ENCODE measurements around the gene RBM45.

RBM45 gene

DNA sequence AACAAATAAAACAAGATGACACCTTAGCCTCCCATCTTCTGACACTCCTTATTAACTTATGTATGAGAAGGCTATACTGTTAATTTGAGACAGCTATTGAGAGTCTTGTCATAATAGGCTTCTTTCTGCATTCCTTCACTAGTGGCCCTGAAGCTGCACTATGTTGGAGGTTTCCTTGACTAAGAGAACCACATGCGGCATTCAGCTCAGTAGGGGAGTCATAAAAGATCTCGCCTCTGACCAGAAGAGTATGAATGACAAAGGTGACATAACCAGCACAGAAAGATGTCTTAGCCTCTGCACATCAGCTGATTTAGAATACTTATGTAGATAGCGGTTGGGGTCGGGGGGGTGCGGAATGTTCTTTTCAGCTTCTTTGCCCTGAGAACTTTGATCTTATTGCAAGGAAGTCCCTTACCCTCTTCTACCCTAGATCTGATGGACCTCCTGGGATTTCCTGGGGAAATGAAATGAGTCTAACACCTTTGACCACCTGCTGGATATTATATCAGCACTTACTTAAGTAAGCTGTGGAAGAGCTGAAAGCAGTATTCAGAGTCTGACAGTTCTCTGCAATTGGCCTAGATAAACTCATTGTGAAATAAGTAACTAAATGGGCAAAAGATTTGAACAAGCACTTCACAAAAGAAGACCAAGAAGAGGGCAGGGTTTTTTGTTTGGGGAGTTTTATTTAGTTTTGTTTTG lies 24.2 kb downstream of the RBM45 start:
- H3K9ac ChIP-seq (ENCODE audit: low read depth, low read length, poor library complexity, severe bottlenecking): no peak overlapping the region
- H3K9me2 ChIP-seq (replicated peaks; ENCODE audit: low read depth, low read length): no peaks in the 10 kb centered on the region
- no peaks in the 10 kb centered on the region for H3K4me1 ChIP-seq (ENCODE audit: insufficient read depth, low read length, poor library complexity, severe bottlenecking)
- H2AFZ ChIP-seq (ENCODE audit: low read length): no peak overlapping the region
- no peaks in the 10 kb centered on the region for H4K20me1 ChIP-seq (ENCODE audit: insufficient read depth, low read length, poor library complexity, severe bottlenecking)
- no peak for TF ChIP-seq EZH2phosphoT487 (IDR thresholded peaks at IDR 0.05; ENCODE audit: borderline replicate concordance)
- TF ChIP-seq, protein P1, sequence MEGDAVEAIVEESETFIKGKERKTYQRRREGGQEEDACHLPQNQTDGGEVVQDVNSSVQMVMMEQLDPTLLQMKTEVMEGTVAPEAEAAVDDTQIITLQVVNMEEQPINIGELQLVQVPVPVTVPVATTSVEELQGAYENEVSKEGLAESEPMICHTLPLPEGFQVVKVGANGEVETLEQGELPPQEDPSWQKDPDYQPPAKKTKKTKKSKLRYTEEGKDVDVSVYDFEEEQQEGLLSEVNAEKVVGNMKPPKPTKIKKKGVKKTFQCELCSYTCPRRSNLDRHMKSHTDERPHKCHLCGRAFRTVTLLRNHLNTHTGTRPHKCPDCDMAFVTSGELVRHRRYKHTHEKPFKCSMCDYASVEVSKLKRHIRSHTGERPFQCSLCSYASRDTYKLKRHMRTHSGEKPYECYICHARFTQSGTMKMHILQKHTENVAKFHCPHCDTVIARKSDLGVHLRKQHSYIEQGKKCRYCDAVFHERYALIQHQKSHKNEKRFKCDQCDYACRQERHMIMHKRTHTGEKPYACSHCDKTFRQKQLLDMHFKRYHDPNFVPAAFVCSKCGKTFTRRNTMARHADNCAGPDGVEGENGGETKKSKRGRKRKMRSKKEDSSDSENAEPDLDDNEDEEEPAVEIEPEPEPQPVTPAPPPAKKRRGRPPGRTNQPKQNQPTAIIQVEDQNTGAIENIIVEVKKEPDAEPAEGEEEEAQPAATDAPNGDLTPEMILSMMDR (conservative IDR thresholded peaks at IDR 0.05; ENCODE audit: low read length): no peak
- H3K4me3 ChIP-seq (ENCODE audit: low read length, poor library complexity, severe bottlenecking): no peak overlapping the region
- H3K79me2 ChIP-seq (ENCODE audit: insufficient read depth, low read length): no peaks in the 10 kb centered on the region
- H3K36me3 ChIP-seq (ENCODE audit: insufficient read depth, low read length): no peaks in the 10 kb centered on the region
- no peak overlapping the region for H3K4me2 ChIP-seq (ENCODE audit: low read depth, low read length, poor library complexity, severe bottlenecking)
- no peaks in the 10 kb centered on the region for H3K9me3 ChIP-seq (ENCODE audit: insufficient read depth, low read depth, low read length)
- no peaks in the 10 kb centered on the region for H3F3A ChIP-seq (ENCODE audit: low read depth)
- no peaks in the 10 kb centered on the region for H3K27me3 ChIP-seq (ENCODE audit: insufficient read depth, low read length, poor library complexity, severe bottlenecking)

DNA sequence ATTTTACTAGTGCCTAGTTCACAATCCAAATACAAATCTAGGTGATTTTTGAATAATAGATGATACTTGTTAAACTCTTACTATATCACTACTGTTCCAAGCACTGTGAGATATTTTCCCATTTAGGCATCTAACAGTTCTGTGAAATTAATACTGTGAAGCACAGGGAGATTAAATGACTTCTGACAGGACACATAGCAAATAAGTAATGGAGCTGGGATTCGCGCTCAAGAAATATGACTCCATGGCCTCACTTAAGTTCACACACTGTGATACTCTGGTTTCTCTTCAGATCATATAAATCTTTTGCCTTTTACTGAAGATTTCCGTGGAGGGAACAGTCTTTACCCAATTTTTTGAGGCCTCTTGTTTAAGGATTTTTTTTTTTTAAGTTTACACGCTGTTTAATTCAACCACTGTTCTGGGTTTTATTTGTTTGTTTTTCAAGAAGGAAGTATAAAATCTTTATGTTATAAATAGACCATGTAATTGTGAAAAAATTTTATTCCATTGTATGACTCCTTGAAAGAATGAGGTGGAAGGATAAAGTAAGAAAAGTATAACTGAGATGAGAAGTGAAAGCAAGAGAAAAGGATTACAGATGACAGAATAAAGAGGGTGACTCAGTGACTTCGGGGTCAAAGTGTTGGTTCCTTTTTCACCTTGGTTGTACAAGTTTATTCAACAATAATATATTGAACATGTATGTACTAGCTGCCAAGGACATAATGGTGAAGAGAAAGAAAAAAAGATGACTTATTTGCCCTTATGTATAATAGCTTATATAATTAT lies 30.2 kb downstream of the RBM45 start:
- Histone ChIP-seq H3K4me1 (ENCODE audit: insufficient read depth, low read length, poor library complexity, severe bottlenecking) (no peaks in the 10 kb centered on the region), H2AFZ (ENCODE audit: low read length) (no peak overlapping the region), H3K9me2 (replicated peaks; ENCODE audit: low read depth, low read length) (no peaks in the 10 kb centered on the region), H3K9ac (ENCODE audit: low read depth, low read length, poor library complexity, severe bottlenecking) (no peak overlapping the region), H3K36me3 (ENCODE audit: insufficient read depth, low read length) (no peaks in the 10 kb centered on the region), H3K4me3 (ENCODE audit: low read length, poor library complexity, severe bottlenecking) (no peak overlapping the region), H3K27me3 (ENCODE audit: insufficient read depth, low read length, poor library complexity, severe bottlenecking) (no peaks in the 10 kb centered on the region), H4K20me1 (ENCODE audit: insufficient read depth, low read length, poor library complexity, severe bottlenecking) (no peaks in the 10 kb centered on the region), H3K79me2 (ENCODE audit: insufficient read depth, low read length) (no peaks in the 10 kb centered on the region), H3K4me2 (ENCODE audit: low read depth, low read length, poor library complexity, severe bottlenecking) (no peak overlapping the region), H3F3A (ENCODE audit: low read depth) (no peaks in the 10 kb centered on the region), H3K9me3 (ENCODE audit: insufficient read depth, low read depth, low read length) (no peaks in the 10 kb centered on the region)
- no peak for TF ChIP-seq EZH2phosphoT487 (IDR thresholded peaks at IDR 0.05; ENCODE audit: borderline replicate concordance)
- TF ChIP-seq, protein P1 (conservative IDR thresholded peaks at IDR 0.05; ENCODE audit: low read length): no peak

DNA sequence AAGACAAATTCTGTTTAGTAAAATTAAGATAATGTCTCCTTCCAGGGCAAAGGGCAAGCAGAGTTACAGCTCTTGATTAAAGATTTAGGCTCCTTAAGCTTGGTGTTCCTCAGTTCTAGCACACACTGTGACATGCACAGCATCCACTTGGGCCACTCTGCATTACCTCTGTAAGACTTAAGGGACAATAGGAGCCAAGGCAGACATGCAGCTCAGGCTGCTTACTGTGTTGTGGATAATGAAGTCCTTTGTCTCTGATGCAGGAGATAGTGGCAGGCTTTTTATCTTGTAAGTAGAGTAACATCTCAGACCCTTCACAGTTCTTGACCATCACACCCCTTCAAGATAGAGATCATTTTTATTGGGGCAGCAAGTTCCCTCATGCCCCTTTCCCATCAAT lies 31.2 kb downstream of the RBM45 start:
- 0 out of 2 replicates have a peak overlapping the region, but pooled peaks have one; percentile 3 for H2AFZ ChIP-seq (ENCODE audit: low read length)
- no peak overlapping the region for H3K4me3 ChIP-seq (ENCODE audit: low read length, poor library complexity, severe bottlenecking)
- H3K9me3 ChIP-seq (ENCODE audit: insufficient read depth, low read depth, low read length): no peaks in the 10 kb centered on the region
- TF ChIP-seq EZH2phosphoT487 (IDR thresholded peaks at IDR 0.05; ENCODE audit: borderline replicate concordance): no peak
- TF ChIP-seq, protein P1 (conservative IDR thresholded peaks at IDR 0.05; ENCODE audit: low read length): no peak
- no peaks in the 10 kb centered on the region for H4K20me1 ChIP-seq (ENCODE audit: insufficient read depth, low read length, poor library complexity, severe bottlenecking)
- H3F3A ChIP-seq (ENCODE audit: low read depth): no peaks in the 10 kb centered on the region
- H3K27me3 ChIP-seq (ENCODE audit: insufficient read depth, low read length, poor library complexity, severe bottlenecking): no peaks in the 10 kb centered on the region
- H3K4me2 ChIP-seq (ENCODE audit: low read depth, low read length, poor library complexity, severe bottlenecking): no peak overlapping the region
- no peaks in the 10 kb centered on the region for H3K9me2 ChIP-seq (replicated peaks; ENCODE audit: low read depth, low read length)
- H3K36me3 ChIP-seq (ENCODE audit: insufficient read depth, low read length): no peaks in the 10 kb centered on the region
- no peak overlapping the region for H3K9ac ChIP-seq (ENCODE audit: low read depth, low read length, poor library complexity, severe bottlenecking)
- H3K4me1 ChIP-seq (ENCODE audit: insufficient read depth, low read length, poor library complexity, severe bottlenecking): no peaks in the 10 kb centered on the region
- no peaks in the 10 kb centered on the region for H3K79me2 ChIP-seq (ENCODE audit: insufficient read depth, low read length)

Measured in Loucy (cell line).